ENCODE measurements around the gene ELAVL2.

Gene ELAVL2

GRCh38 chr9:23771746-23772384 is 54.2 kb downstream of the ELAVL2 start:
- DNase-seq (ENCODE audit: low read depth in 4 of 4, low spot score in 1 of 4): no peak

- no peak for DNase-seq (ENCODE audit: low read depth in 4 of 4, low spot score in 1 of 4)
Observed at GRCh38 chr9:23769307-23769935, 56.6 kb downstream of the ELAVL2 start.

GRCh38 chr9:23768861-23769260 is 57.2 kb downstream of the ELAVL2 start:
- DNase-seq (ENCODE audit: low read depth in 4 of 4, low spot score in 1 of 4): no peak

- no peak for DNase-seq (ENCODE audit: low read depth in 4 of 4, low spot score in 1 of 4)
Observed at GRCh38 chr9:23766613-23767012, 59.4 kb downstream of the ELAVL2 start.

- no peak for DNase-seq (ENCODE audit: low read depth in 4 of 4, low spot score in 1 of 4)
Observed at GRCh38 chr9:23765561-23765960, 60.5 kb downstream of the ELAVL2 start.

GRCh38 chr9:23764219-23764618 is 61.8 kb downstream of the ELAVL2 start:
- no peak for DNase-seq (ENCODE audit: low read depth in 4 of 4, low spot score in 1 of 4)

- no peak for DNase-seq (ENCODE audit: low read depth in 4 of 4, low spot score in 1 of 4)
Observed at GRCh38 chr9:23754551-23754950, 71.5 kb downstream of the ELAVL2 start.

GRCh38 chr9:23752859-23753258 is 73.2 kb downstream of the ELAVL2 start:
- no peak for DNase-seq (ENCODE audit: low read depth in 4 of 4, low spot score in 1 of 4)

GRCh38 chr9:23751633-23752032 is 74.4 kb downstream of the ELAVL2 start:
- DNase-seq (ENCODE audit: low read depth in 4 of 4, low spot score in 1 of 4): no peak

GRCh38 chr9:23750808-23751207 is 75.2 kb downstream of the ELAVL2 start:
- DNase-seq (ENCODE audit: low read depth in 4 of 4, low spot score in 1 of 4): no peak

- no peak for DNase-seq (ENCODE audit: low read depth in 4 of 4, low spot score in 1 of 4)
Observed at GRCh38 chr9:23747088-23748075, 78.7 kb downstream of the ELAVL2 start.

- DNase-seq (ENCODE audit: low read depth in 4 of 4, low spot score in 1 of 4): no peak
Observed at GRCh38 chr9:23746317-23746716, 79.7 kb downstream of the ELAVL2 start.

GRCh38 chr9:23743036-23743435 is 83.0 kb downstream of the ELAVL2 start:
- no peak for DNase-seq (ENCODE audit: low read depth in 4 of 4, low spot score in 1 of 4)

GRCh38 chr9:23741351-23741750 is 84.7 kb downstream of the ELAVL2 start:
- DNase-seq (ENCODE audit: low read depth in 4 of 4, low spot score in 1 of 4): no peak

- no peak for DNase-seq (ENCODE audit: low read depth in 4 of 4, low spot score in 1 of 4)
Observed at GRCh38 chr9:23740531-23740930, 85.5 kb downstream of the ELAVL2 start.

- no peak for DNase-seq (ENCODE audit: low read depth in 4 of 4, low spot score in 1 of 4)
Observed at GRCh38 chr9:23739753-23740152, 86.3 kb downstream of the ELAVL2 start.

- DNase-seq (ENCODE audit: low read depth in 4 of 4, low spot score in 1 of 4): no peak
Observed at GRCh38 chr9:23736293-23736692, 89.7 kb downstream of the ELAVL2 start.

- no peak for DNase-seq (ENCODE audit: low read depth in 4 of 4, low spot score in 1 of 4)
Observed at GRCh38 chr9:23733495-23734078, 92.5 kb downstream of the ELAVL2 start.

GRCh38 chr9:23731353-23731752 is 94.7 kb downstream of the ELAVL2 start:
- no peak for DNase-seq (ENCODE audit: low read depth in 4 of 4, low spot score in 1 of 4)

- no peak for DNase-seq (ENCODE audit: low read depth in 4 of 4, low spot score in 1 of 4)
Observed at GRCh38 chr9:23730364-23730763, 95.7 kb downstream of the ELAVL2 start.

- no peak for DNase-seq (ENCODE audit: low read depth in 4 of 4, low spot score in 1 of 4)
Observed at GRCh38 chr9:23728736-23729135, 97.3 kb downstream of the ELAVL2 start.
